ENCODE results near the gene TTC34. TPM values are rescaled to one million over a fixed set of nuclear protein-coding genes. Genes with fewer than 3 reads are reported as not detected.

TTC34 gene
- total and polyA plus RNA-seq, 2 of the 4 experiments (the other 2 are of a cell fraction), result under 0.01 to 0.09 TPM

- H3K56ac ChIP-seq (ENCODE audit: extremely low read depth, insufficient read depth, low read length), result no peak overlapping the region
- H3K4me2 ChIP-seq (ENCODE audit: low read depth, low read length), result no peak overlapping the region
- no peaks in the 10 kb centered on the region for H3K79me1 ChIP-seq (ENCODE audit: low read depth in 1 of 2, low read length in 2 of 2)
- no peak for TF ChIP-seq RFX5 (IDR thresholded peaks at IDR 0.05; ENCODE audit: low read depth, low read length)
- no peak for TF ChIP-seq NFE2L2 (IDR thresholded peaks at IDR 0.05; ENCODE audit: low read depth, low read length)
- no peak for TF ChIP-seq BHLHE40 (IDR thresholded peaks at IDR 0.05; ENCODE audit: low read depth, low read length)
- no peak for TF ChIP-seq POLR2A (IDR thresholded peaks at IDR 0.05; ENCODE audit: low read depth, low read length)
- no peak for TF ChIP-seq MAZ (IDR thresholded peaks at IDR 0.05; ENCODE audit: borderline replicate concordance, low read depth, low read length)
- TF ChIP-seq CEBPB (IDR thresholded peaks at IDR 0.05; ENCODE audit: low read depth, low read length), result no peak
- TF ChIP-seq RAD21 (IDR thresholded peaks at IDR 0.05; ENCODE audit: low read length), result no peak
- no peak for TF ChIP-seq SMC3 (IDR thresholded peaks at IDR 0.05; ENCODE audit: low read depth, low read length)
- TF ChIP-seq CHD1 (IDR thresholded peaks at IDR 0.05; ENCODE audit: low read depth, low read length), result no peak
- no peak for TF ChIP-seq MAFK (IDR thresholded peaks at IDR 0.05; ENCODE audit: low read depth, low read length)
- TF ChIP-seq ELK1 (IDR thresholded peaks at IDR 0.05; ENCODE audit: borderline replicate concordance, low read depth, low read length), result no peak
- no peak for TF ChIP-seq FOS (IDR thresholded peaks at IDR 0.05; ENCODE audit: low read depth, low read length)
- TF ChIP-seq USF2 (IDR thresholded peaks at IDR 0.05; ENCODE audit: low read depth, low read length), result no peak
- no peak for TF ChIP-seq CTCF (conservative IDR thresholded peaks at IDR 0.05; ENCODE audit: low read depth, low read length)
- no peak for TF ChIP-seq MXI1 (IDR thresholded peaks at IDR 0.05; ENCODE audit: borderline replicate concordance, low read depth, low read length)
- no peak for TF ChIP-seq RCOR1 (IDR thresholded peaks at IDR 0.05; ENCODE audit: insufficient replicate concordance, low read length)
- dilution Hi-C loops (cut with HindIII; ENCODE audit: low sequenced_read_pairs, unreplicated experiment), result no loop called here
- no peaks in the 10 kb centered on the region; the same call in 1 of the 2 replicates for H3K4me1 ChIP-seq (ENCODE audit: control insufficient read depth, insufficient read depth, low read length)
- H3K9me3 ChIP-seq (ENCODE audit: control insufficient read depth, insufficient read depth, low read length), result 0 out of 2 replicates have a peak, but pooled peaks cover 2% of the 10 kb centered on the region
- ChIA-PET CTCF (no interaction called here), POLR2A (ENCODE audit: unreplicated experiment) (no interaction called here)
- no peak overlapping the region for H3K18ac ChIP-seq (ENCODE audit: low read depth, low read length)
- no peak overlapping the region for H3K9ac ChIP-seq (ENCODE audit: low read depth, low read length)
- no peak overlapping the region for H4K91ac ChIP-seq (ENCODE audit: insufficient read depth, low read depth, low read length)
- no peaks in the 10 kb centered on the region for H3K9me1 ChIP-seq (ENCODE audit: insufficient read depth, low read length)
- H2BK15ac ChIP-seq (ENCODE audit: low read depth, low read length), result no peak overlapping the region
- no peaks in the 10 kb centered on the region for H3K36me3 ChIP-seq (ENCODE audit: control insufficient read depth, insufficient read depth, low read length)
- H2AK9ac ChIP-seq (replicated peaks; ENCODE audit: low read depth, low read length, poor library complexity), result no peak overlapping the region
- no peak overlapping the region for H2BK120ac ChIP-seq (ENCODE audit: low read depth, low read length)
- no peak overlapping the region for H3K4ac ChIP-seq (ENCODE audit: low read depth, low read length)
- H3K14ac ChIP-seq (replicated peaks; ENCODE audit: low read depth, low read length), result no peak overlapping the region
- no peaks in the 10 kb centered on the region; the same call in 1 of the 2 replicates for H3K27me3 ChIP-seq (ENCODE audit: control insufficient read depth, insufficient read depth, low read length)
- H4K5ac ChIP-seq (ENCODE audit: low read depth, low read length), result no peak overlapping the region
- intact Hi-C loops (cut with micrococcal nuclease), result no loop called here
- BruUV-seq (replicated peaks), result no TSS peak
- in situ Hi-C loops (cut with MboI; ENCODE audit: low sequenced_read_pairs), result no loop called here
- no peaks in the 10 kb centered on the region for H4K20me1 ChIP-seq (ENCODE audit: insufficient read depth, low read length)
- H2AFZ ChIP-seq (replicated peaks; ENCODE audit: low read length, poor library complexity), result no peak overlapping the region
- DNase-seq, result no peak
- no peak for ATAC-seq (ENCODE audit: low read depth)
- H3K27ac ChIP-seq (ENCODE audit: insufficient read depth, low read length), result no peak overlapping the region
- H4K8ac ChIP-seq (ENCODE audit: low read depth in 2 of 2, low read length in 2 of 2), result no peak overlapping the region
- H3K23ac ChIP-seq (ENCODE audit: low read depth, low read length), result no peak overlapping the region
- no peak overlapping the region for H2BK20ac ChIP-seq (ENCODE audit: low read depth, low read length)
- no peak overlapping the region for H3K4me3 ChIP-seq (ENCODE audit: insufficient read depth, low read depth, low read length)
- no peak overlapping the region for H2BK5ac ChIP-seq (ENCODE audit: low read depth, low read length, poor library complexity, severe bottlenecking)
- no peak overlapping the region for H2AK5ac ChIP-seq (ENCODE audit: low read depth, low read length)
- whole genome bisulfite sequencing, 2 experiments (ENCODE audit: extremely low coverage in 2 of 2, insufficient read length in 1 of 2), result 58% methylated on average over 9 of the region's 19 CpGs; no CpG with 5 or more reads in 1 of the 2 experiments
These were observed 206.2 kb downstream of the TTC34 start for GRCh38 chr1:2595261-2595811.
